Chondrocyte (in vitro differentiated cells): ENCODE data around the gene NPAS3. TPM values are rescaled to one million over a fixed set of nuclear protein-coding genes. Genes with fewer than 3 reads are reported as not detected.

Source experiments
- DNase-seq: peaks from one replicate; pipeline ENCODE4 v3.0.0; 2021; ENCODE audit warnings: mixed read lengths, low spot score
- H3K27ac Mint-ChIP-seq: one replicate; pipeline ENCODE4 v1.8.0; 2021; ENCODE audit warnings: mild to moderate bottlenecking, moderate library complexity, mixed read lengths; ENCODE audit not compliant: unreplicated experiment
- H3K27me3 Mint-ChIP-seq: 2 replicates; pipeline ENCODE4 v1.8.0; 2021; ENCODE audit warnings: low read depth, mixed read lengths
- H3K36me3 Mint-ChIP-seq: 2 replicates; pipeline ENCODE4 v1.8.0; 2021; ENCODE audit warnings: low read depth, mixed read lengths
- H3K4me1 Mint-ChIP-seq: 2 replicates; pipeline ENCODE4 v1.8.0; 2021; ENCODE audit warnings: low read depth, mild to moderate bottlenecking, mixed read lengths
- H3K4me3 Mint-ChIP-seq: one replicate; pipeline ENCODE4 v1.8.0; 2021; ENCODE audit warnings: mild to moderate bottlenecking, moderate library complexity, mixed read lengths; ENCODE audit not compliant: unreplicated experiment
- H3K9me3 Mint-ChIP-seq: 2 replicates; pipeline ENCODE4 v1.8.0; 2021; ENCODE audit warnings: low read depth, mixed read lengths
- total RNA-seq: library from RNA; stranded (reverse); gene quantifications from 3 replicates; pipeline ENCODE4 v1.2.1, GENCODE V29; 2021
- TF ChIP-seq, protein P1 (sequence below): fragments of 200-600 bp; sonication (generic); IDR thresholded peaks from 2 replicates; pipeline ENCODE4 v1.5.0; 2021; ENCODE audit warnings: antibody characterized with exemption, mild to moderate bottlenecking, moderate library complexity

The NPAS3 gene
- total RNA-seq, 1 donor from 2014 or later = 2.6 TPM

DNA sequence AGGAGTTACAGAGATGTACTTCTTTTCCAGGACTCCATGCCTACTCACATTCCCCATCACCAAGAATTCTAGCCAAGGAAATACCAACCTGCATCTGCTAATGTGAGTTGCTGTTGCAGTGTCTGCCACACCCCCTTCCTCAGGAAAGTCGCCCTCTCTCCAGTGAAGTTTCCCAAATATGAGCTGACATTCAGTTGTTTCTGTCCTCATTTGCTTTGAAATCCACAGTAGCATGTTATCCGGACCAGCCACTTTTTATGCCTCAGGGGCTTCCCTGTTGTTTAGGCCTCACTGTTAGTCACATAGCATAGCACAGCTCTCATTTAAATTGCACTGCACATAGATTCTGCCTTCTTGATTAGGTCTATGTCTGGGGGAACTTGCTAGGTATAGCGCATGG lies 799.8 kb downstream of the NPAS3 start:
- Mint-ChIP-seq H3K9me3 (peaks cover 19% of the 10 kb centered on the region), H3K4me3 (no peak overlapping the region), H3K36me3 (peaks cover 5% of the 10 kb centered on the region), H3K27me3 (no peaks in the 10 kb centered on the region), H3K4me1 (peaks cover 23% of the 10 kb centered on the region), H3K27ac (no peak overlapping the region)
- TF ChIP-seq, protein P1, sequence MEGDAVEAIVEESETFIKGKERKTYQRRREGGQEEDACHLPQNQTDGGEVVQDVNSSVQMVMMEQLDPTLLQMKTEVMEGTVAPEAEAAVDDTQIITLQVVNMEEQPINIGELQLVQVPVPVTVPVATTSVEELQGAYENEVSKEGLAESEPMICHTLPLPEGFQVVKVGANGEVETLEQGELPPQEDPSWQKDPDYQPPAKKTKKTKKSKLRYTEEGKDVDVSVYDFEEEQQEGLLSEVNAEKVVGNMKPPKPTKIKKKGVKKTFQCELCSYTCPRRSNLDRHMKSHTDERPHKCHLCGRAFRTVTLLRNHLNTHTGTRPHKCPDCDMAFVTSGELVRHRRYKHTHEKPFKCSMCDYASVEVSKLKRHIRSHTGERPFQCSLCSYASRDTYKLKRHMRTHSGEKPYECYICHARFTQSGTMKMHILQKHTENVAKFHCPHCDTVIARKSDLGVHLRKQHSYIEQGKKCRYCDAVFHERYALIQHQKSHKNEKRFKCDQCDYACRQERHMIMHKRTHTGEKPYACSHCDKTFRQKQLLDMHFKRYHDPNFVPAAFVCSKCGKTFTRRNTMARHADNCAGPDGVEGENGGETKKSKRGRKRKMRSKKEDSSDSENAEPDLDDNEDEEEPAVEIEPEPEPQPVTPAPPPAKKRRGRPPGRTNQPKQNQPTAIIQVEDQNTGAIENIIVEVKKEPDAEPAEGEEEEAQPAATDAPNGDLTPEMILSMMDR = no peak
- DNase-seq = no peak

DNA sequence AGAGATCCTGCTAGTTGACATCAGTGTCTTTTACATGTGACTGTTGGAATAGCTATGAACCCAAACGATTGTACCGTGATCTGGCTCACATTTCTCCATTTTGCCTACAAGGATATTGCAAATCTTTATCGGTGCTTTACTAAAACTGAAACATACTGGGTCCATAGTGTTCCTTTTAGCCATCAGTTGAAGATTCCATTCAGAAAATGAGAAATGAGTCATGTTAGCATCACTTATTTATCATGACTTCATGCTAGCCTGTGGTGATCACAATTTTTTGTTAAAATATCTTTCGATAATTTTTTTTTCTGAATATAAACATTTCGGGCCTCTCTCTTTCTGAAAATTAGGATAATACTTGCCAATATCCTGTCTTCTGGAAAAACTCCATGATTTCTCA lies 801.9 kb downstream of the NPAS3 start:
- DNase-seq = no peak
- Mint-ChIP-seq H3K9me3 (peaks cover 26% of the 10 kb centered on the region), H3K4me3 (no peak overlapping the region), H3K36me3 (peaks cover 7% of the 10 kb centered on the region), H3K4me1 (peaks cover 17% of the 10 kb centered on the region), H3K27ac (no peak overlapping the region), H3K27me3 (no peaks in the 10 kb centered on the region)
- TF ChIP-seq, protein P1 = no peak

DNA sequence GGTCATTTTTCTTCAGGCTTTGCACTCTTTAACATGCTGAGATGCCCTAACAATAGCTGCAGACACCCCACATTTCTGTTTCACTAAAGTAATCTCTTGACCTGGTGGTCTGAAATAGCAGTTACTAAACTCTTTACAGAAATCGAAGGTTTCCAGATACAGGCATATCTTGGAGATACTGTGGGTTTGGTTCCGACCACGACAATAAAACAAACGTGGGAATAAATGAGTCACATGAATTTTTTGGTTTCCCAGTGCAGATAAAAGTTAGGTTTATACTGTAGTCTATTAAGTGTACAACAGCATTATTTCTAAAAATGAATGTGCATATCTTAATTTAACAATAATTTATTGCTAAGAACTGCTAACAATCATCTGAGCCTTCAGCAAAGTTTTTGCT lies 803.5 kb downstream of the NPAS3 start:
- no peak overlapping the region for H3K27ac Mint-ChIP-seq
- no peak overlapping the region for H3K4me3 Mint-ChIP-seq
- H3K27me3 Mint-ChIP-seq = no peaks in the 10 kb centered on the region
- TF ChIP-seq, protein P1 = no peak
- H3K4me1 Mint-ChIP-seq = peaks cover 5% of the 10 kb centered on the region
- DNase-seq = no peak
- peaks cover 22% of the 10 kb centered on the region for H3K9me3 Mint-ChIP-seq
- H3K36me3 Mint-ChIP-seq = peaks cover 7% of the 10 kb centered on the region

DNA sequence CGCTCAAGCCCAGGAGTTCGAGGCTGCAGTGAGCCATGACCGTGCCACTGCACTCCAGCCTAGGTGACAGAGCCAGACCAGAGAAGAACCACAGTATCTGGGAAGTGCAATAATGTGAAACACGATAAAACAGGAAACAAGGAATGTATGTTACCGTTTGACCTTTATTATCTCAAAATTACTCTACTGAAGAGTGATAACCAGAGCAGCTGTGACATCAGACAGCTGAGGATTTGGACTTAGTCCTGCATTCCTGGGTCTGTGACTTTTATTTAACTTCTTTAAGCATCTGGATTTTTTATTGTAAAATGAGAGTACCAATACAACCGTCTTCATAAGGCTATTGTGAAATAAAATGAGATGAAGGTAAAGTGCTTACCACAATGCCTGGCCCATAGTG lies 806.5 kb downstream of the NPAS3 start:
- TF ChIP-seq, protein P1 = no peak
- Mint-ChIP-seq H3K4me1 (no peaks in the 10 kb centered on the region), H3K9me3 (peaks cover 16% of the 10 kb centered on the region), H3K36me3 (peaks cover 4% of the 10 kb centered on the region), H3K27me3 (no peaks in the 10 kb centered on the region), H3K27ac (no peak overlapping the region), H3K4me3 (no peak overlapping the region)
- DNase-seq = no peak

DNA sequence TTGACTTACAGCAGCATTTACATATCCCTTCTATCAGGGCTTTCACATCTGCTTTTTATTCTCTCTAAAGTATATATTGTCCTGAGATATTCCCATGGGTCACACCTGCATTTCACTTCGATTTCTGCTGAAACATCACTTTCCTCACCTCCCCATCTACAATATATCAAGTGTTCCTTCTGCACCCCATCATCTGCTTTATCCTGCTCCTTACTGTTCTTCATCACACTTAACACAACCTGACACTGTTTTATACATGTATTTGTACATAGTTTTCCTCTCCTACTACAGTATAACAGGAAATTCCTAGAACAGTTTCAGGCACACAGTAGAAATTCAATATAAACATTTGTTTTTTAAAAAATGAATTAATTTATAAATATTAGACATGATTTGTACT lies 809.1 kb downstream of the NPAS3 start:
- no peaks in the 10 kb centered on the region for H3K4me1 Mint-ChIP-seq
- peaks cover 12% of the 10 kb centered on the region for H3K9me3 Mint-ChIP-seq
- TF ChIP-seq, protein P1 = no peak
- no peak for DNase-seq
- no peak overlapping the region for H3K4me3 Mint-ChIP-seq
- H3K36me3 Mint-ChIP-seq = peaks cover 4% of the 10 kb centered on the region
- H3K27me3 Mint-ChIP-seq = no peaks in the 10 kb centered on the region
- no peak overlapping the region for H3K27ac Mint-ChIP-seq
